Activated CD8-positive, alpha-beta memory T cell treated with anti-CD3 and anti-CD28 coated beads, Interleukin-2, amount 50 U/mL, for 24 hours (primary cell): ENCODE measurements around the gene TPPP.
A peak's percentile ranks its signal among the peaks of the same experiment; 100 is the strongest.

Experiments used
- DNase-seq: peaks from one replicate; pipeline ENCODE4 v3.0.0-alpha.2; 2020; ENCODE audit errors: extremely low read depth

TPPP gene

DNA sequence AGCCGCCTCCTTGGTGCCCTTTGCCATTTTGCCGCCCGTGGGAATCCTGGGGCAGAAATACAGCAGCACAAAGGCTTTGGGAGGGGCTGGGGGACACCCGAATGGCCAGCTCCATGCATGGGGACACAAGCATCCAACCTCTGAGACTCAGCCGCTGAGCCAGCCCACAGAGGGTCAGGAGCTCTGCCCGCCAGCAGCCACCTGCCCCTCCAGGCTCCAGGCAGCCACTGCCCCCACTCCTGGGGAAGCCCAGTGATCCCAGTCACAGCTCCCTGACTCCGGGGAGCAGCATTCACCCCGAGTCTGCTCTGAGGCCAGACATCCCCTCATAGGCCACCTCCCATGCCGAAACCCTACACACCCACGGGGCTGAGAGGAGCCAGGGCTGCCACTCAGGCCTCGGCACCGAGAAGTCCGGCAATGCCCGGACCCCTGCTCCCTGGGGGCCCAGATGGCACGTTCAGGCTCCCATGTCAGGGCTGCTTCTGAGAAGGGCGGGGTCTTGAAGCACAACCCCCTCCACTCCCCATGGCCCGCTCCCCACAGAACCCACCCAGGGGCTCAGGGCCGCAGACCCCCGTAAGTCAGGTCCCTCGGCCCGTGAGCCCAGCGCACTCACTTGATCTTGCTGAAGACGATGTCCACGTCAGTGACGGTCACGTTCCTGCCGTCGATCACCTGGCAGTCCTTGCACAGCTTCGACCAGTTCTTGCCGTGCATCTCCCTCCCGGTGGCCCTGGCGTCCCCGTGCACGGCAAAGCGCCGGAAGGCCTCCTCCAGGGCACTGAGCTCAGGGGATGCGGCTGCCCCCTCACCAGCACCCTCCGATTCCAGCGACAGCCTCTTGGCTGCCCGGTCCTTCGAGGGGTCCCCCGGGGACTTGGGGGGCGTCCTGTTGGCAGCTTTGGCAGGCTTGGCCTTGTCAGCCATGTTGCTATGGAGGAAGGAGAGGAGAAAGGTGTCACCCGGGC lies 15.7 kb downstream of the TPPP start:
- no peak for DNase-seq

DNA sequence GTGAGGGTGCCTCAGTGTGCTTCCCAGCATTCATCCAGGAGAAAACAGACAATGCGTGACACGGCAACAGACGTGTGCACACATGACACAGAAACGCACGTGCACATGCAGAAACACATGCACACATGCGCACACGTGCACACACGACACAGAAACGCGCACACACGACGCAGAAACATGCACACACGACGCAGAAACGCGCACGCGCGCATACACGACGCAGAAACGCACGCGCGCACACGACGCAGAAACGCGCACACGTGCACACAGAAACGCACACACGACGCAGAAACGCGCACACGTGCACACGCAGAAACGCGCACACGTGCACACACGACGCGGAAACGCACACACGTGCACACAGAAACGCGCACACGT lies 16.5 kb downstream of the TPPP start:
- no peak for DNase-seq

GRCh38 chr5:675871-676698 lies 17.1 kb downstream of the TPPP start:
- DNase-seq: no peak

- no peak for DNase-seq
Measured at GRCh38 chr5:675111-675870, 17.9 kb downstream of the TPPP start.

DNA sequence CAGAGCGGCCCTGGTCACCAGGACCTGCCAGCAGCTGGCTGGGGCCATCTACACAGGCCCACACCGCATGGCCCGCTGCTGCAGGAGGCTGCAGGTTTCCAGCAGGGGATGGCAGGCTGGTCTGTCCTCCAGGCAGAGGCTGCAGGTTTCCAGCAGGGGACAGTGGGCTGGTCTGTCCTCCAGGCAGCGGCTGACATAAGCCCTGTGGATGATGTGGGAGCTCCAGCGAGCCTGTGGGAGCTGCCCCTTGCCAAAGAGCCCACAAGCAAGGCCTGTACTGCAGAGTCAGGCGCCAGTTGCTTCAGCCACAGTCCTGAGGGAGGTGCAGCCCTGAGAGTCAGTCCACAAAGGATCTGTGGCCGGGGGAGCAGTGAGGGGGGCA lies 18.5 kb downstream of the TPPP start:
- no peak for DNase-seq

DNA sequence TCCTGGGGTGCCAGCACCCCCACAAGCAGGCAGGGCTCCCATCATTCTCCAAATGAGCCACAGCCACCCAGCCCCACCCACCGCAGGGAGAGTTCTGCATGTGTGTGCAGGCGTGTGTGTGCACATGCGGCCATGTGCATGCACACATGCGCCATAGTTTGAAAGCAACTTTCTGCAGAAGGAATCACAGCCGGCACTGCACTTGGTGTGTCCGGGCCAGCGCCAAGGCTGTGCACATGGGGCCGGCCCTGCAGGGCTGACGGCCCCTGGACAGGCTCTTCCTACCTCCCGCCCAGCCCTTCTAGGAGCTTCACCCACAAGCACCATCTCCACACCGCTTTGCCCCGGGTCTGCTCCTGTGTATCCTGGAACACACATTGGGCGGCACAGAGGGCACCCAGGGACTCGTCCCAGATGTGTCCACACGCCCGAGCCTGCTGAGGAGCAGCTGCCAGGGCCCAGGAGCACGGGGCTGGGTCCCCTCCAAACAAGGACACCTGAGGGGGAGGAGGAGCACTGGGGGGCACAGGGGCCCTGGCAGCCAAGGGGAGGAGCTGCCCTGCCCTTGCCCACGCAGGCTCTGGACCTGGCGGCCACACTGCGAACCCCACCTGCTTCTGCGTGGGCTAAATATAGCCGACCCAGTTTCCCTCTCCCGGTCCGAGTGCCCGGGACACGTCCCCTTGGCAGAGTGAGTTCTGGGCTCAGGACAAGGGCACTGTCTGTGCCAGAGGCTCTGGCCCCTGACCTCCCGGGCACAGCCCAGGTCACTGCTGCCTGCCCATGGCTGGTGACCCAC lies 19.1 kb downstream of the TPPP start:
- DNase-seq: no peak

DNA sequence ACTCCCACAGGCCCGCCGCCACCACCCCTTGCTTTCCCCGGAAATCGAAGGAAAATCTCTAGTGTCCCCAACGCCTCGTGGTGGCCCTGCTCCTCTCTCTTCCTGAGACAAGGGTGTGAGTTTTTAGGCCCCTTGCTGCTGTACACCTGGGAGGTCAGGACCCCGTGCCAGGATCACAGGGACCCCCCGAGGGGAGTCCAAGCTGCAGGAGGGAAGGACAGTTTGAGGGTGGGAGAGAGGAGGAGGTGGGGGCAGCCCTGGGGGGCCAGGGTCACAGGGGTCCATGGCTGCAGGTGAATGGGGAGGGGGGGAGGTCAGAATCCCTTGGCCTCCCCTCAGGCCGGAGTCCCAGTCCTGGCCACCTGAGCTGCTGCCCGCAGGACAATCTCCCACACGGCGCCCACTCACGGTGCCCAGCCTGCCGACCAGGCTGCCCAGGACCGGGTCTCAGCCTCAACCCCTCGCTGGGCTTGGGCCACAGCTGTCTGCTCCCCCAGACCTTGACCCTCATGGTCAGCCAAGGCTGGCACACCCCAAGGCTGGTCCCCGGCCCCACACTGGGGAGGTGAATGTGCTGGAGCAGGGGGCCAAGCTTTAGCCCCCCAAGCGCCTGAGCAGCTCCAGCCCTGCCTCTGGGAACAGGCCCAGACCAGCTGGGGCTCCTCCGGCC lies 19.9 kb downstream of the TPPP start:
- no peak for DNase-seq

DNA sequence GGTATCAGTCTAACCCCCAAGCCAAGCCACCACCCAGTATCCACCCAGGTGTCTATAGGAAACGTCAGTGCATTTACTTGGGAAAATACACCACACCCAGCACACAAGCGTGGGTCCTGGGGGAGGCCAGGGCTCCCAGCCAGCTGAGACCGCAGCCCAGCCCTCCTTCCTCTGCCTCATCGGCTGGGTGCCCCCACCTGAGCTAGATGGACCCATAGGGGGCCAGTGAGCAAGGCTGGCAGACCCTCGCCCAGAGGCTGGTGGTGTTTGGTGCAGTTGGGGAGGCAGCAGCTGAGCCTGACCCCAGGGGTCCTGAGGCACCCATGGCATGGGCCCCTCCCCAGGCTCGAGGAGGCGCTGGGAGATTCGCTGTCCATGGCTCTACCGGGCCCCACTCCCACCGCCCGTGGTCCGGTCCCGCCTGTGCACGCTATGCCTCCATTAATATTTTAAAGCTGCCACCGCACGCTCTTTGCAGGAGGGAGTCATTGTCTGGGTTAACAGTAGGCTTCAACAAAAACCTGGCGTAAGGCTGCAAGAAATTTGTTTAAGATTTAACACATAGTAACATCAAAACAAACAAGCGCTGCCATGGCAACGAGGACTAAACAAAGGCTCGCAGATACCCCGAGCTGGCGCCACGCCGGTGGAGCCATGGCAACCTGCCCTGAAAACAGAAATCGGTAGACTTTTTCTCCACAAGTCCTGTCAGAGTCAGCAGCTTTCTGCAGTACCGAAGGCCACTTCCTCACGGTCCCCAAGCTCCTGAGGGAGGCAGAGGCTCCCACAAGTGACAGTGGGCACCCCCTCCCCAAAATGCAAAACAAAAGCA lies 20.6 kb downstream of the TPPP start:
- peak; percentile 30 for DNase-seq

DNA sequence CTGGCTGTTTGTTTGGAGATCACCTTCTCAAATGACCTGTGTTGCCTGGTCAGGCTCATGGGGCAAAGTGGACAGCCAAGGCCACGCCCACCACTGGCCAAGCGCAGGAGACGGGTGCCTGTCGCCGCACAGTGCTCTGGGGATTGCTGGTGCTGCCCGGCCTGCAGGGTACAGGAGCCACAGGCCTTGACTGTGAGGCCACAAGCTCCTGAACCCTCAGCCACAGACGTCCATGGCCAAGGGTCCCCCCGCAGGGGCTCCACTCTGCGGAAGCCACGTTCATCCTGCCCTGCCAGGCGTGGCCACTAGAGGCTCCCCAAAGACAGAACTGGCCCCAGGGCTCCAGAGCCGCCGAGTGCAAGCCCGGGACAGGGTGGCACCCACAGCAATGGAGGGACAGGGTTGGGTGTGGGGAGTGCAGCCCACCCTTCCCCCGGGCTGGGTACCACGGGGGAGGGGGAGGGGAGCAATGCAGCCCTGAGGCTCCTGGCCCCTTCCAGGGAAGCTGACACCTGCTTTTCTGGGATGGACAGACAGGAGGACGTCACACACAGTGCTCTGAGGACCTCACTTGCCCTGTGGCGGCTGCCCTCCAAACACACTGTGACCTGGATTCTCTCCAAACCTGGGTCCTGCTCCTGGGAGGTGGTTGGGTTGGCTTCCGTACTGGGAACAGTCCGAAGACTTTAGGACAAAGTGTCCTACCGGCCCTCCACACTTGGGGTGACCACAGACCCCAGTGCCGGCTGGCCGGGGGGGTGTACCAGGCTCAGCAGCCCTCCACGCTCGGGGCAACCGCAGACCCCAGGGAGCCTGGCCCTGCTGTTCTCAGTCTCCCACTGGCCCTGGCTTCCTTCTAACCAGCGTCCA lies 21.5 kb downstream of the TPPP start:
- DNase-seq: peak; percentile 23

- DNase-seq: no peak
Measured at GRCh38 chr5:670396-671270, 22.5 kb downstream of the TPPP start.

DNA sequence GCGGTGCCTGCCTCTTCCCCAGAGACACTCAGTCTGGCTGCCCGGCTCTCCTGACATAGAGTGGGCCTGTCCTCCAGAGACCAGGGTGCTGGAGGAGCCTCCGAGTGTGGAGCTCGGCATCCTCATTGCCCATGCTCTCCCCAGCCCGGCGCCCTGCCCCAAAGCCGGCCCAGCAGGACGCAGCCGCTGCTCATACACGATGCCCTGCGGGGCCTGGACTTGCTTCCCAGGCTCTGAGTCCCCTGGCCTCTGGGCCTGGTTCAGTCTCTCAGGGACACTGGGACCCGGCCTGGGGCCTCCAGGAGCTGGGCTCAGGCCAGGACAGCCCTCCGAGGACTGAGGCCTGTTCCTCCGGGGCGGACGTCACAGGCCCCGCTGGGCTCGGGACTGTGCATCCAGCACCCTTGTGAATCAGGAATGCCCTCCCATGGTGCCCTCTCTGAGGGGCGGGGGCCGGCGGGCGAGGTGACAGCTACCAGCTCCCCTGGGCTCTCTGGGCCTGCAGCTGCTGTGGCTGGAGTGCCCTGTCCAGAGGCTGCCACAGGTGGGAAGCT lies 23.2 kb downstream of the TPPP start:
- no peak for DNase-seq

- DNase-seq: no peak
Measured at GRCh38 chr5:669111-669841, 23.9 kb downstream of the TPPP start.

DNA sequence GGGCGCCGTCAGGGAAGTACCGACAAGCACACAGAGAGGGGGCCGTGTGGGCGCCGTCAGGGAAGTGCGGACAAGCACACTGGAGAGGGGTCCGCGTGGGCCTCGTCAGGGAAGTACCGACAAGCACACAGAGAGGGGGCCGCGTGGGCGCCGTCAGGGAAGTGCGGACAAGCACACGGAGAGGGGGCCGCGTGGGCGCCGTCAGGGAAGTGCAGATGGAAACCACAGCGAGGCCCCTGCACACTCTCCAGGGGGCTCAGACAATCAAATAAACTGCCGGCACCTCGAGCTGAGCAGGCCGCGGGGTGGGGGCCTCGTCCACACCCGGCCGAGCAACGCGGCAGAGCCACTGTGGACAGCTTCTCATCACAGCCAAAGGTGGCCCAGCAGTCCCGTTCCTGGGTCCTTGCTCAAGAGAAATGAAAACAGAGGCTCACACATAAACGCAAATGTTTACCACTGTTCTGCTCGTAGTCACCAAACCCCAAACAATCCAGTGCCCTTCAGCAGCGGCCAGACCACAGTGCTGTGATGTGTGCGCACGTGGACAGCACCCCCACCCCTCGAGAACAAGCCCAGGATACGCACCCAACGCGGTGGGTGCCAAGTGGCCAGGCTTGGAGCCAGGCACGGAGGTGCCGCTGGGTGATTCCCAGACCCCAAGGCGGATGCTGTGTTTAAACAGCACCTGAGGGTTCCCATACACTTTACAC lies 24.7 kb downstream of the TPPP start:
- no peak for DNase-seq

- DNase-seq: no peak
Measured at GRCh38 chr5:666816-667498, 26.2 kb downstream of the TPPP start.

GRCh38 chr5:665956-666711 lies 27.0 kb downstream of the TPPP start:
- DNase-seq: no peak
